NCI-H1694 (cell line): Measurements from ENCODE around the gene LRRC18.

Source experiments
- DNase-seq: peaks from one replicate; lab custom pipeline; 2025; lab: John Stamatoyannopoulos, UW

LRRC18 gene

DNA sequence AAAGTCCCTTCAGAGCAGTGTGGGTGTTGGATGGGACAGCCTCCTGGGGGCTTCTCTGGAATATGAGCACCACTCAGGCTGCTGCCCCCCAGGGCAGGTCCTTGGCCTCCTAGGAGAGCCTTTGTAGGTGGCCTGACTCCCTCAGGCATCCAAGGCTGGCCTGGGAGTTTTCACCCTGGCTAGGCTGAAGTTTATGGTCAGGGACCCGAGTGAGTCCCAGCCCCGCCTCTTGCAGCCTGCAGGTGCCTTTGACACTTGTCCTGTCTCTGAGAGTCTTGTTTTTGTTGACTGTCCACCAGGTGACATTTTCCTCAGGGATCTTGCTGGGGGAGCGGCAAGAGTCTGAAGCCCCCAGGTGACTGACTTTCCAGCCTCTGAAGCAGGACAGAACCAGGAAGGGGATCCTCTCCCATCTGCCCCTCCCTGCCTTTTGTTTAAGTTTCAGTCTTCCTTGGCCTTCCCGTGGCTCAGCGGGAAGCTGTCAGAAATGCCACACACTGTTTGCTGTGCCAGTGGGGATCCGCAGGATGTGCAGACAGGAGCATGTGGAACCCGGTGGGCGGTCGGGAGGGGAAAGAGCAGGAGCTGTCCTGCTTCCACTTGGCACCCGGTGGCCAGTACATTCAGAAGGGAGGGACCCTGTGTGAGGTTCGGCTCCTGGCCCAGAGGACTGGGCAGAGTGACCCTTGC is 59.5 kb downstream of the LRRC18 start:
- DNase-seq = no peak

DNA sequence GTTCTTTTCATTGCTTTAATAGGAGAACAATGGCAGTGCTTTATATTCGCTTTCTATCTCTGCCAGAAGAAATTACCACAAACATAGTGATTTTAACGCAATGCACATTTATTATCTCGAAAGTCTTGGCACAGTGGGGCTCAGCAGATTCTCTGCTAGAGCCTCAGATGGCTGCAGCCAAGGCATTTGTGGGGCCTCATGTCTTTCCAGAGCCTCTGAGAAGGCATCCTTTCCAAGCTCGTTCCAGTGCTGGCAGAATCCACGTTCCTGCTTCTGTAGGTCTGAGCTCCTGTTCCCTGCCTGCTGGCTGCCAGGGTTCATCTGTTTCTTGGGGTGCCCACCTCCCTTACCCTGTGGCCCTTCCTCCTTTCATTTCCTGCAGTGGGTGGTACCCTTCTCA is 60.2 kb downstream of the LRRC18 start:
- no peak for DNase-seq

DNA sequence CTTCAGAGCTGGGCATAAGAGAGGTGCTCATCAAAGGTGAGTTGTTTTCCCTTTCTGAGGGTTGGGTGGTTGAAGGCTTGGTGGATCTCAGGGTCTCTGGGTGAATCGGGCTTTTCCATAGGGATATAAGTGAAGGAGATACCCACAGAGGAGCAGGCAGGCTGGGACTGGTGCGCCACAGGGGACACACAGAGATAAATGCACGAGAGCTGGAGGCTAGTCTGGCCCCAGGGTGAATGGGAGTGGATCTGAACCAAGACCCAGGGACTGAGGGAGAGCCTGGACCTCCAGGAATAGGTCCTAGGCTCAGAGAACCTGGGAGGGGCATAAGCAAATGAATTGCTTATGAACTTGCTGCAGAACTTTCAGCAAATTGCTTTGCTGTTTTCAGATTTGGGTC is 61.5 kb downstream of the LRRC18 start:
- no peak for DNase-seq

DNA sequence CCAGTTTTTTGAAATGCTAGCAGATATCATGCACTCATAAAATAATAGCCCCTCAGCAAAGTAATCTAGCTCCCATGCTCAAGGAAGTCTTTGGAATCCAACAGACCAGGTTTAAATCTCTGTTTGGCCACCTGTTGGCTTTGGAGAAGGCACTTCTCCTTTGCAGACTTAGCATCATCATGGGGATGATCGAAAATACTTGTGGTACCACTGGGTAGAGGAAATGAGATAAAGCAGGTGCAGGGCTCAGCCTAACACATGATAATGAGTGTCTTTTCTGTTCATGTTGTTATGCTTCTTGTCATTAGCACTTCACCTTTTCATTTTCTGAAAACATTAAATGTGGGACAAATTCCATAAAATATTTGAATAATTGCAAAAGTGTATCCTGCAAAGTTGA is 67.4 kb downstream of the LRRC18 start:
- DNase-seq = no peak
